Measurements from ENCODE around the gene PSMD3. TPM values are rescaled to one million over a fixed set of nuclear protein-coding genes. Genes with fewer than 3 reads are reported as not detected.

PSMD3 gene
- total RNA-seq, 1 experiment from 2014 or later: 174 TPM

DNA sequence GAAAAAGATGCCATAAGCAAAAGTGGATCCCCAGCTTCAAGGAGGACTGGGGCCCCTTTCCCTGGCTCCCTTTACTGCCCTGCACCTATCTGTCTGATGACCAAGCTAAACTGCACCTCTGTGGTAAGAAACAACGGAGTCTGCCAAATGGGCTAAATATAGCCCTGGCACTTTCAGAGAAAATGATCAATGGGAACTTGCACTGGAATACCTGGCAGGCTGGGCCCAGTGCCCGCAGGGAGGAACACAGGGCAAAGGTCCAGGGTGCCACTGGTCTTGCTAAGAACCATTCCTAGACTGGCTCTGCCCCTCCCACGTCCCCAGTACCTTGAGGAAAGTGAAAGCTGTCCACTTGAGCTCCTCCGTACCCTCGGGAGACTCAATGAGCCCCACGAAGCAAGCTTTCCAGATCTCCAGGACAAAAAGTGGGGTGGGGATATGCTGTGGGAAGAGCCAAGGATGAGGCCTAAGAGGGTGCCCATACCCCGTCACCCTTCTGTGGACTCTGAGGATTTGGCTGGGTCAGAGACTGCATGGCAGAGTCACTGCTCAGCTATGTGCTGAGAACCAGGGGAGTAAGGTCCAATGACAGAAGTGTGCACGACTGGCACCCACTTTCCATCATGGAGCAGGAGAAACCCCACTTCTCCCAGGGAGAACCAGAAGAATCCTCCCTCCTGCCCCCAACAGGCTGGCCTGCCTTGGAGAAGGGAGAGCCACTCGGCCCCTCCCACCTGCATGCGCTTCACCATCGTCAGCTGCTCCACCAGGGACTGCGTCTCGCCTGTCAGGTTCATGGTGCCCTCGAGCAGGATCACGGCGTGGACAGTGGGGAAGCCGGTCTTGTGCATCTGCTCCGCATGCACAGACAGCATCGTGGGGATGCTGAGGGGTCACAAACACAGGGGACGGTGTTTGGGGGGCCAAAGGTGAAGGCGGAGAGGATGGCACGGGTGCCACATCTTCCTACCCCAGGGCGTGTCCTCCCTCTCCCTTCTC is 52.0 kb downstream of the PSMD3 start:
- Histone ChIP-seq H2AK5ac (ENCODE audit: insufficient read length, low read length) (no peak overlapping the region), H3K4me2 (ENCODE audit: insufficient read depth, insufficient read length, low read length) (no peak overlapping the region), H2BK20ac (ENCODE audit: low read depth, low read length, poor library complexity, severe bottlenecking) (no peak overlapping the region), H3K23ac (ENCODE audit: insufficient read length, low read depth, low read length) (no peak overlapping the region), H4K91ac (ENCODE audit: insufficient read length, low read depth, low read length) (no peak overlapping the region), H2BK12ac (ENCODE audit: insufficient read length, low read depth, low read length) (no peak overlapping the region), H3K4me1 (ENCODE audit: insufficient read depth, low read length) (no peaks in the 10 kb centered on the region), H3K56ac (ENCODE audit: insufficient read length, low read depth, low read length) (no peak overlapping the region), H3K79me2 (ENCODE audit: insufficient read depth, low read length) (no peaks in the 10 kb centered on the region), H4K5ac (ENCODE audit: insufficient read length, low read depth, low read length) (no peak overlapping the region), H3K27ac (ENCODE audit: insufficient read length, low read depth, low read length) (no peak overlapping the region), H2BK5ac (ENCODE audit: insufficient read length, low read length) (no peak overlapping the region), H3K4ac (ENCODE audit: low read depth, low read length) (no peak overlapping the region), H2BK15ac (ENCODE audit: low read depth, low read length) (no peak overlapping the region), H2AFZ (ENCODE audit: low read length) (no peak overlapping the region), H2BK120ac (ENCODE audit: low read depth, low read length, poor library complexity, severe bottlenecking) (no peak overlapping the region), H3K18ac (ENCODE audit: insufficient read length, low read depth, low read length) (no peak overlapping the region), H3K9me3 (ENCODE audit: control insufficient read depth, low read depth, low read length) (no peaks in the 10 kb centered on the region), H4K8ac (replicated peaks; ENCODE audit: insufficient read length, low read depth, low read length) (no peak overlapping the region), H3K14ac (ENCODE audit: insufficient read depth, low read length) (no peak overlapping the region), H3K9ac (ENCODE audit: extremely low read depth, insufficient read length, low read length) (no peak overlapping the region), H3K79me1 (ENCODE audit: insufficient read depth, low read depth, low read length, poor library complexity, severe bottlenecking) (no peaks in the 10 kb centered on the region), H3K27me3 (ENCODE audit: insufficient read depth, low read length) (no peaks in the 10 kb centered on the region), H4K20me1 (ENCODE audit: control insufficient read depth, insufficient read depth, insufficient read length) (no peaks in the 10 kb centered on the region), H3T11ph (ENCODE audit: low read length) (no peak overlapping the region), H3K23me2 (ENCODE audit: insufficient read length, low read depth, low read length, poor library complexity, severe bottlenecking) (no peaks in the 10 kb centered on the region)
- no CpG with 5 or more reads among the region's 23 CpGs for WGBS (ENCODE audit: extremely low coverage, insufficient read length, low lambda C conversion rate)
- Mint-ChIP-seq H3K4me1 (peaks cover 5 to 6% of the 10 kb centered on the region in 2 experiments), H3K27ac (no peak overlapping the region), H3K36me3 (ENCODE audit: insufficient read depth in 1 of 3, low read depth in 3 of 3) (peaks cover 34 to 62% (median 60%) of the 10 kb centered on the region in 3 experiments; a peak in 6 of 7 replicates), H3K27me3 (ENCODE audit: low read depth) (no peaks in the 10 kb centered on the region), H3K9me3 (no peaks in the 10 kb centered on the region), H3K4me3 (no peak overlapping the region)
- no peak for DNase-seq
- TF ChIP-seq, protein P1, sequence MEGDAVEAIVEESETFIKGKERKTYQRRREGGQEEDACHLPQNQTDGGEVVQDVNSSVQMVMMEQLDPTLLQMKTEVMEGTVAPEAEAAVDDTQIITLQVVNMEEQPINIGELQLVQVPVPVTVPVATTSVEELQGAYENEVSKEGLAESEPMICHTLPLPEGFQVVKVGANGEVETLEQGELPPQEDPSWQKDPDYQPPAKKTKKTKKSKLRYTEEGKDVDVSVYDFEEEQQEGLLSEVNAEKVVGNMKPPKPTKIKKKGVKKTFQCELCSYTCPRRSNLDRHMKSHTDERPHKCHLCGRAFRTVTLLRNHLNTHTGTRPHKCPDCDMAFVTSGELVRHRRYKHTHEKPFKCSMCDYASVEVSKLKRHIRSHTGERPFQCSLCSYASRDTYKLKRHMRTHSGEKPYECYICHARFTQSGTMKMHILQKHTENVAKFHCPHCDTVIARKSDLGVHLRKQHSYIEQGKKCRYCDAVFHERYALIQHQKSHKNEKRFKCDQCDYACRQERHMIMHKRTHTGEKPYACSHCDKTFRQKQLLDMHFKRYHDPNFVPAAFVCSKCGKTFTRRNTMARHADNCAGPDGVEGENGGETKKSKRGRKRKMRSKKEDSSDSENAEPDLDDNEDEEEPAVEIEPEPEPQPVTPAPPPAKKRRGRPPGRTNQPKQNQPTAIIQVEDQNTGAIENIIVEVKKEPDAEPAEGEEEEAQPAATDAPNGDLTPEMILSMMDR (conservative IDR thresholded peaks at IDR 0.05): no peak
